ENCODE results near the gene HOXD8.

The HOXD8 gene

DNA sequence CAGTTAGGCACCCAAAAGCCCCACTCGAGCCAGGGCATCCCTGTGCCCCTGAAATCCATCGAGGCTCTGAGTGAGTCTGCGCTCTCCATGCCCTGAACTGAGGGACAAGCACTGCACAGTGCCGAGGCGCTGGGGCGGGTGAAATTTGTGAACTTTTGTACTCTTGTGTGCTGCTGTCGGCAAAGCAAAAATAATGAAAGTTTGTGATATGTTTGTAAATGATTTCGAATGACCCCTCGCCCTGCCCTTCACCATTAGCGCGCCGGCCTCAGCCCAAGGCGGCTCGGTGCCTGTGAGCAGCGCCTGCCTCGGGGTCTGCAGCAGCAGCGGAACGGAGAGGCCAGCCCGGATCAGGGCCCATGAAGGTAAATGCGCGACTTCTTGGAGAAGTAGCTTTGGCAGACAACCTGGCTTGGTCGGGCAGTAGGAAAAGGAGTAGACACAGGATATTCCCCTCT lies 20.0 kb downstream of the HOXD8 start:
- TF ChIP-seq, protein P1, sequence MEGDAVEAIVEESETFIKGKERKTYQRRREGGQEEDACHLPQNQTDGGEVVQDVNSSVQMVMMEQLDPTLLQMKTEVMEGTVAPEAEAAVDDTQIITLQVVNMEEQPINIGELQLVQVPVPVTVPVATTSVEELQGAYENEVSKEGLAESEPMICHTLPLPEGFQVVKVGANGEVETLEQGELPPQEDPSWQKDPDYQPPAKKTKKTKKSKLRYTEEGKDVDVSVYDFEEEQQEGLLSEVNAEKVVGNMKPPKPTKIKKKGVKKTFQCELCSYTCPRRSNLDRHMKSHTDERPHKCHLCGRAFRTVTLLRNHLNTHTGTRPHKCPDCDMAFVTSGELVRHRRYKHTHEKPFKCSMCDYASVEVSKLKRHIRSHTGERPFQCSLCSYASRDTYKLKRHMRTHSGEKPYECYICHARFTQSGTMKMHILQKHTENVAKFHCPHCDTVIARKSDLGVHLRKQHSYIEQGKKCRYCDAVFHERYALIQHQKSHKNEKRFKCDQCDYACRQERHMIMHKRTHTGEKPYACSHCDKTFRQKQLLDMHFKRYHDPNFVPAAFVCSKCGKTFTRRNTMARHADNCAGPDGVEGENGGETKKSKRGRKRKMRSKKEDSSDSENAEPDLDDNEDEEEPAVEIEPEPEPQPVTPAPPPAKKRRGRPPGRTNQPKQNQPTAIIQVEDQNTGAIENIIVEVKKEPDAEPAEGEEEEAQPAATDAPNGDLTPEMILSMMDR (IDR thresholded peaks at IDR 0.05; ENCODE audit: low read depth, low read length): no peak

DNA sequence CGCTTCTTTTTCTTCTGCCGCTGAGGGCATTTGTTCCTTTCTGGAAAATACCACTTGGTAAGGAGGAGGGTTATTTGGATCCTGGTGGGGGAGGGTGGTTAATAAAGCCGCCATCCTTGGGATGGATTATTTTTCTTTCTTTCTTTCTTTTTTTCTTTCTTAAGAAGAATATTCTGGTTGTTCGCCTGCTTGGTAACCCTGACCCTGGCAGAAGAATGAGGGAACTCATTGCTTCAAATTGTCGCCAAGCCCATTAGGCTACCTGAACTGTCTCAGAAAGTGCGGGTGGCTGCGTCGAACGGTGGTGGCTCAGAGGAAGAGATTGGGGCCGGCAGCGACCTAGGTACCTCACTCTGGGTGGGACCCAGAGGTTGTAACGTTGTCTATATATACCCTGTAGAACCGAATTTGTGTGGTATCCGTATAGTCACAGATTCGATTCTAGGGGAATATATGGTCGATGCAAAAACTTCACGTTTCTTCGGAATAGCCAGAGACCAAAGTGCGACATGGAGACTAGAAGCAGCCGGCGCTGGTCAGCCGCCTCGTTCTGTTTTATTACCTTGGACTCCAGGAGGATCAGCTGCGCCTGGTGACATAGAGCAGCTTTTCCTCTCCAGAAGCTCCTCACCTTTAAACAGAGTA lies 20.6 kb downstream of the HOXD8 start:
- TF ChIP-seq, protein P1 (IDR thresholded peaks at IDR 0.05; ENCODE audit: low read depth, low read length): no peak
- no peak for DNase-seq (ENCODE audit: extremely low read depth, low read depth)

More for the DNA sequence above, 20.0 kb downstream of the HOXD8 start:
- no peak for DNase-seq (ENCODE audit: extremely low read depth, low read depth)

DNA sequence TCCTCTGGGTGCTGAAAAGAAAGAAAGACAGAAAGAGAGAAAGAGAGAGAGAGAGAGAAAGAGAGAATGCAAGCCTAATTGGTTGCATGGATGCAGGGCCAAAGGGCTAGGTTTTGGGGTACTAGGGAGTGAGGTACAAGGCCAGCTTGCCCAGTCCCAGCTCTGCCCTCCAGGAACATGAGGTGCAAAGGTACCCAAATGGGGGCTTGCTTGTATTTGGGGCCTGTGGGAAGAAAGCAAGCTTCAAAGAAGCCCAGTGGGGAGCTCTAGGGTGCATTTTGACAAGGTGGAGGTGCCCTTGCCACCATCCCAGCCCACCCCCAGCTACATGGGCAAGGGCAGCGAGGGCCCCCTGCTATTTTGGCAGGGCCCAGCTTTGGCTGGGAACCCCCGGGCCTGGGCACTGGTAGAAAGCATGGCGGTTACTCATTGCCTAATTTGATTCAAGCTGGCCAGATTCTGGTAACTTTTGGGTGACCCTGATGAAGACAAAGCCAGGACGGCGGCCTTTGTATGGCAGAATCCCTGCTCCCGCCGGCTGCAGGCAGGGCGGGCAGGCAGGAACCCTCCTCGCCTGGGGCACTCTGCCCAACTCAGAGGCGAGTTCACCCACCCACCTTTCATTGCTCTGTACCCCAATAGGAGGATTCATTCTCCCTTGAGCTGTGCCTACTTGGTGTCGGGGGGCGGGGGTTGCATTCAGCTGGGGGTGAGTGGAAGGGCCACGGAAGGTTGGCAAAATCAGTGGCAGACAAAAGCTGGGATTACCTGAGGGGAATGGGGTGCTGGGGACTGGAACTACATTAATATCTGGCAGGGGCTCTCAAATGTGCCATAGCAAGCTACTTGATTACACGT lies 21.3 kb downstream of the HOXD8 start:
- TF ChIP-seq, protein P1 (IDR thresholded peaks at IDR 0.05; ENCODE audit: low read depth, low read length): no peak
- DNase-seq (ENCODE audit: extremely low read depth, low read depth): no peak

DNA sequence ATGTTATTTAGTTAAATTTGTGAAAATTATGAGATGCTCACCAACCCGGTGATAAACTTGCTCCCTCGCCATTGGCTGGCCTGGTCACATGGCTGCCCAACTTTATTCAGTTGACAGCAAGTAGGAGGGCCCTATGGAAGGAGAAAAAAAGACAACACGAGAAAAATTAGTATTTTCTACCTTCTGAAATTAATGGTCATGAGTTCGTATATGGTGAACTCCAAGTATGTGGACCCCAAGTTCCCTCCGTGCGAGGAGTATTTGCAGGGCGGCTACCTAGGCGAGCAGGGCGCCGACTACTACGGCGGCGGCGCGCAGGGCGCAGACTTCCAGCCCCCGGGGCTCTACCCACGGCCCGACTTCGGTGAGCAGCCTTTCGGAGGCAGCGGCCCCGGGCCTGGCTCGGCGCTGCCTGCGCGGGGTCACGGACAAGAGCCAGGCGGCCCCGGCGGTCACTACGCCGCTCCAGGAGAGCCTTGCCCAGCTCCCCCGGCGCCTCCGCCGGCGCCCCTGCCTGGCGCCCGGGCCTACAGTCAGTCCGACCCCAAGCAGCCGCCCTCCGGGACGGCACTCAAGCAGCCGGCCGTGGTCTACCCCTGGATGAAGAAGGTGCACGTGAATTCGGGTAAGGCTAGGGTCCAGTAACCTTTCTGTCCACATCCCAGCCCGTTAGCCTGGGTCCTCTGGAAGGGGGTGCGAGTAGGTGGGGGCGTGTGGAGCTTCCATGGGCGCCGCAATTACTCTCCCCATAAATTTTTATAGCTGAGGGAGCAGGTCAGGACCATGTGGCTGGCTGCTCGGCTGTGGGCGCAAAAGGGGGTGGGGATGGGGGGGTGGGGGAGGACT lies 22.2 kb downstream of the HOXD8 start, which contains the start of gene HOXD4:
TSS of gene HOXD4 (plus strand) at position 109 of the 846 bp plus-strand sequence. CDS start at position 193, 84 bp downstream.
- no peak for DNase-seq (ENCODE audit: extremely low read depth, low read depth)
- TF ChIP-seq, protein P1 (IDR thresholded peaks at IDR 0.05; ENCODE audit: low read depth, low read length): no peak

DNA sequence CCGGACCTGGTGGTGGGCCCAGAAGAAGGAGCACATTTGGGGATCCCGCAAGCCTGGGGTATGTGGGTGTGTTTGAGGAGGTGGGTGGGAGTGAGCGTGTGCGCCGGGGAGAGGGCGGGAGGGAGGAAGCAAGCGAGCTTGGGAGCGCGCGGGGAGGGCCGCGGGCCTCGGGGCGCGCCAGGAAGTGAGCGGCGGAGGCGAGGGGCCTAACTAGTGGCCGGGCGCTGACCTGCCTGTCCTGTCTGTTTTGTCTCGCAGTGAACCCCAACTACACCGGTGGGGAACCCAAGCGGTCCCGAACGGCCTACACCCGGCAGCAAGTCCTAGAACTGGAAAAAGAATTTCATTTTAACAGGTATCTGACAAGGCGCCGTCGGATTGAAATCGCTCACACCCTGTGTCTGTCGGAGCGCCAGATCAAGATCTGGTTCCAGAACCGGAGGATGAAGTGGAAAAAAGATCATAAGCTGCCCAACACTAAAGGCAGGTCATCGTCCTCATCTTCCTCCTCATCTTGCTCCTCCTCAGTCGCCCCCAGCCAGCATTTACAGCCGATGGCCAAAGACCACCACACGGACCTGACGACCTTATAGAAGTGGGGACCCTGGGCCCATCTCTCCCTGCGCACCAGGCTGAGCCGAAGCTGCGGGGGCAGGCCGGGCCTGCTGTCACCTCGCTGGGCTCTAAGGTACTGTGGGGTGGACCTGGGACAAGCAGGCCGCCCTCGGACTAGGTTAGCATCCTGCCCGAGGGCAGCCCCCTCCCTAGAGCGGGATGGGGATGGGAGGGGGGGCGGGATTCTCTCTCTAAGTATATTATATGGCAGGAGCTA lies 23.1 kb downstream of the HOXD8 start:
- TF ChIP-seq, protein P1 (IDR thresholded peaks at IDR 0.05; ENCODE audit: low read depth, low read length): no peak
- DNase-seq (ENCODE audit: extremely low read depth, low read depth): no peak

DNA sequence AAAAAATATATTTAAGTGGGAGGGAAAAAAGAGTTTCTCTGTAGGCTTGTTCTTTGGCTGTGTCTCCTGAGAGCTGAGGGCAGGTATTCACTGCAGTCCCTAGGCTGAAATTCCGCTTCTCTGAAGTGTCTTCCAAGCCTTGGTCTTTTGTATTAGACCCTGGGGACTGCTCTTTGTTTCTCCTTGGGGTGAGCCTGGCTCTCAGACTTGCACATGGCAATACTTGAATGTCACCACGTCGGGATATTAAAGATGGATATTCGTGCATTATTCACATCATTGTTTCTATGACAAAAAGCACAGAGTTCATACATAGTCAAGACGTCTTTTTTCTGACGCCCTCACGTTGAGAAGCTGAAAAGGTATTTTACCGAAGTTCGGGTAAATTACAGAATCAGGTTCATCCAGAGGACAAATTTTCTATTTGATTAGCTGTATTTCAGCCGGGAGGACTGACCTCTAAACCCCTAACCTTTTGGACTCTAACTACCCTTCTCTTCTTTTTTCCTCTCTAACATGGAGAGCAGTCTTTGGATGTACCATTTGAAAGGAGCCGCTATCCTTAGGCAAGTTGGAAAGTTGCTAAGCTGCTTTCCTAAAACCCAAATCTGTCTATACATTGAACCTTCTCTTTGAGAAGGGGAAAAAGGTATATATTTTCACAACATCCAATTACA lies 25.2 kb downstream of the HOXD8 start:
- TF ChIP-seq, protein P1 (IDR thresholded peaks at IDR 0.05; ENCODE audit: low read depth, low read length): no peak
- no peak for DNase-seq (ENCODE audit: extremely low read depth, low read depth)

Data from AG09319 (cell line).